HG02623 (cell line): ENCODE data around the gene CSNK1D.
"Not testable (repeated sequence)": the region's sequence is repeated elsewhere in the genome, so short reads cannot be mapped to it uniquely, and the experiment has no call there.

Experiments
- ATAC-seq: cut with Tn5 transposase; IDR thresholded peaks from one replicate; pipeline ENCODE4 v1.9.1; 2021; ENCODE audit warnings: moderate library complexity; ENCODE audit not compliant: unreplicated experiment

CSNK1D gene

DNA sequence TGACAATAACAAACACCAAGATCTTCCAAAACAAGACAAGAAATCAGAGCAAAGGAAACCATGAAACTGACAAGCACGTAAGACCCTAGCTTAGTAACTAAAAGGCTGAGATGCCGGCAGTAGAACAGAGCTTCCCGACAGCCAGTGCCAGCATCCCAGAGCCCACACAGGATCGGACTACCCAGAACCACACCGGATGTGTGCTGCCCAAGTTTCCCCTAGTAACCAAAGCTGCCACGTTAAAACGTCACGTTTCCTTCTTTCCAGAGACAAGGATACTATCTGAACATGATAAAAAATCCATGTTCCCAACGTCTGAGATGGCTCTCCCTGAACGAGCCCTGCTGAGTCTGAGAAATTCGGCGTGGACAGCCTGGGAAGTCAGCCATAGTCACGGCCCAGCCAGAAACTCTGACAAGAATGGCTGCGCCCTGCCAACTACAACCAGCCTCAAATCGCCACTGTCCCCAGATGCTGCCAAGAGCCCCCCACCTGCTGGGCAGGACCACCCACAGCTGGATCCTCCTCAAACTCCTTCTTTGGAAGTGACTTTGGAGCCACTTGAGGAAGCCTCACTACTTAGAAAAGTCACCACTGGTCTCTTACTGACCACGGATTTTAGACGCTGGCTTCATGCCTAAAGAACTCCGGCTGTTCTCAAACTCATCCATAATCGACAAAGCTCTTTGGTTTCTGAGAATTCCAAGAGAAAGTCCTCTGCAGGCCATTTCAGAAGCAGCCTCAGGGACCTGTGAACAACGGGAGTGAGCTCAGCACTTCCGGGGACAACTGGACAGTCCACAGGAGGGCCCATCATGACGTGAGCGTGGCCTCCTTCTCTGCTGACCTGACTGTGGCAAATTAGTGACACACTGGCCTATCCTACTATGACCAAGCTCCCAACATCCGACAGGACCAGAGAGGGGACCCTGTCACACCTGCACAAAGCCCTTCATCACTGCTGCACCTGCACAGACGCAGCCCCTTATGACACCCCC lies 77.5 kb downstream of the CSNK1D start:
- no peak for ATAC-seq

DNA sequence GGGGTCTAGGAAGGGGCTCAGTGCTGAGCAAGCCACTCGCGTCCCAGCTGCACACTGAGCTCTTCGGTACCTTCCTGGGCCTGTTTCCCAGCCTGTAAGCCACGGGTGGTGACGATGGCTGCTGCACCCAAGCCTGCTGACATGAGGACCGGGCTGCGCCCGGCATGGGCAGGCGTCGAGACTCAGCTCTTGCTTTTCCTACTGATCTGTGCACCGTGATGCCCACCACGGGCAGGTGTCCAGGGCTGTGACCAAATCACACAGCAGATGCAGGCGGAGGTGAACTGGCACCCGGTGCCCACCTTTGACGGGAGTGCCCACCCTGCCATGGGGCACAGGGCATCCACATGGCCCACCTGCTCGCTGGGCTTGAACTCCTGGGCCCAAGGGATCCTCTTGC lies 78.7 kb downstream of the CSNK1D start:
- ATAC-seq: no peak

DNA sequence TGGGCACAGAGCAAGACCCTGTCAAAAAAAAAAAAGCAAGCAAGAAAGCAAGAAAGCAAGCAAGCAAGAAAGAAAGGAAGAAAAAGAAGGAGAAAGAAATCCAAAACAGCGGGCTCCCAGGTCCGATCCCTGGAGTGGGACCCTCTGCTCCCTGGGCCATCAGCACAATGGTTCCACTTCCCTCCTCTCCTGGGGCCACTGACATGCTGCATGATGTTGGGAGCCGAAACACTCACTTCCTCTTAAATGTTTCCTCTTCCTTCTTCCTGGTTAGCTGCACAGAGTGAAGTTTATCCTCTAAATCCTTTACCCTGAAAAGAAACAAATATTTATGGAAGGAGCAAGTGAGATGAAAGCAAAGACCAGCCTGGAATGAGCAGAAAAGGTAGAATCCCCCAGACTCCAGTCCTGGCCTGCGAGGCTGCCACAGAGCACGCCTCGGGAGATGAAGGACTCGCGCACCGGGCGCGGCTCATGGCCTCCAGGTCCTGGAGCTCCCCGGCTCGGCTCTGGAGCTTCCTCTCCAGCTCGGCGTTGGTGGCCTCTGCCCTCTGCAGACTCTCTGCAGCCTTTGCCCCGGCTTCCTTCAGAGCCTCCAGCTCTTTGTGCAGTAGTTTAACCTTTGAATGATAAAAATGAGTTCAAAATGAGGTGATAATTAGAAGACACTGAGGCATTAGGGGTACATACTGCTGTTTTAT lies 79.8 kb downstream of the CSNK1D start:
- no peak for ATAC-seq

DNA sequence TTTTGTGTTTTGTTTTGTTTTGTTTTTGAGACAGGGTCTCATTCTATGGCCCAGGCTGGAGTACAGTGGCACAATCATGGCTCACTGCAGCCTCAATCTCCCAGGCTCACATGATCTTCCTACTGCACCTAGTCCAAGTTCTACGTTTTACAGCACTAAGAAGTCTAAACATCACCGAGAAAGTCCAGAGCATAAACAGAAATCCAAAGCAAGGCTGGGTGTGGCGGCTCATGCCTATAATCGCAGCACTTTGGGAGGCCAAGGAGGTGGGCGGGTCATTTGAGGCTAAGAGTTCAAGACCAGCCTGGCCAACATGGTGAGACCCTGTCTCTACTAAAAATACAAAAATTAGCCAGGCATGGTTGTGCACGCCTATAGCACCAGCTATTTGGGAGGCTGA lies 80.5 kb downstream of the CSNK1D start:
- not testable (repeated sequence) for ATAC-seq
